PC-3 (cell line): ENCODE measurements around the gene CFAP54. TPM values are rescaled to one million over a fixed set of nuclear protein-coding genes. Genes with fewer than 3 reads are reported as not detected.

ENCODE experiments used
- ATAC-seq: fragments of 200-7000 bp; cut with Tn5 transposase; 2 replicates; pipeline ENCODE4 v1.9.1; 2020; ENCODE audit warnings: mild to moderate bottlenecking, moderate library complexity
- BruUV-seq: library from RNA; stranded (reverse); fragments of 400-500 nt; replicated peaks from 2 replicates; lab custom pipeline; 2021; lab: Mats Ljungman, UMichigan
- CTCF ChIA-PET: fragments of 300-600 bp; sonication (Branson Sonifier 250); formaldehyde crosslinking; loops from one replicate; lab custom pipeline; 2022; ENCODE audit warnings: antibody characterized with exemption; lab: Charles Lee
- POLR2A ChIA-PET: fragments of 300-600 bp; sonication (Branson Sonifier 250); formaldehyde crosslinking; loops from one replicate; lab custom pipeline; 2022; ENCODE audit warnings: antibody characterized with exemption; ENCODE audit not compliant: unreplicated experiment; lab: Charles Lee
- DNase-seq: peaks from one replicate; pipeline ENCODE4 v3.0.0-alpha.2; 2015
- H2AFZ ChIP-seq: fragments of 300-600 bp; sonication (generic); 2 replicates; pipeline ENCODE4 v1.6.0; 2016; ENCODE audit warnings: antibody characterized with exemption, low read length
- H3F3A ChIP-seq: fragments of 300-600 bp; sonication (generic); one replicate; pipeline ENCODE4 v1.6.0; 2017; ENCODE audit warnings: antibody characterized with exemption, low read length, control low read depth, mild to moderate bottlenecking; ENCODE audit not compliant: unreplicated experiment
- H3K27ac ChIP-seq: fragments of 300-600 bp; sonication (generic); 2 replicates; pipeline ENCODE4 v1.5.1; 2016; ENCODE audit warnings: mild to moderate bottlenecking, low read length
- H3K27me3 ChIP-seq: fragments of 300-600 bp; sonication (generic); 2 replicates; pipeline ENCODE4 v1.6.1; 2016; ENCODE audit warnings: low read length, mixed read lengths
- H3K36me3 ChIP-seq: fragments of 300-600 bp; sonication (generic); 2 replicates; pipeline ENCODE4 v1.6.1; 2016; ENCODE audit warnings: low read depth, mixed run types, low read length, mixed read lengths
- H3K4me1 ChIP-seq: fragments of 300-600 bp; sonication (generic); 2 replicates; pipeline ENCODE4 v1.5.1; 2016; ENCODE audit warnings: low read length; ENCODE audit not compliant: insufficient read depth
- H3K4me2 ChIP-seq: fragments of 300-600 bp; sonication (generic); 2 replicates; pipeline ENCODE4 v1.6.0; 2016; ENCODE audit warnings: low read length
- H3K4me3 ChIP-seq: fragments of 300-600 bp; sonication (generic); 2 replicates; pipeline ENCODE4 v1.5.1; 2016; ENCODE audit warnings: mild to moderate bottlenecking, low read length, mixed read lengths
- H3K79me2 ChIP-seq: fragments of 300-600 bp; sonication (generic); 2 replicates; pipeline ENCODE4 v1.6.1; 2017; ENCODE audit warnings: low read length, mixed read lengths
- H3K9ac ChIP-seq: fragments of 300-600 bp; sonication (generic); 2 replicates; pipeline ENCODE4 v1.6.0; 2016; ENCODE audit warnings: mild to moderate bottlenecking, low read length
- H3K9me2 ChIP-seq: fragments of 300-600 bp; sonication (generic); replicated peaks from 2 replicates; pipeline ENCODE4 v1.6.1; 2016; ENCODE audit warnings: mixed run types, low read length, mixed read lengths
- H3K9me3 ChIP-seq: fragments of 300-600 bp; sonication (generic); 2 replicates; pipeline ENCODE4 v1.6.1; 2016; ENCODE audit warnings: low read length, mixed read lengths
- H4K20me1 ChIP-seq: fragments of 300-600 bp; sonication (generic); 2 replicates; pipeline ENCODE4 v1.6.1; 2016; ENCODE audit warnings: low read length, mixed read lengths
- EZH2 ChIP-seq: fragments of 300-600 bp; sonication (generic); IDR thresholded peaks from one replicate; pipeline ENCODE4 v1.6.1; 2017; ENCODE audit warnings: antibody characterized with exemption, mild to moderate bottlenecking, low read length; ENCODE audit not compliant: unreplicated experiment
- EZH2phosphoT487 ChIP-seq: fragments of 300-600 bp; sonication (generic); IDR thresholded peaks from 2 replicates; pipeline ENCODE4 v1.6.1; 2018; ENCODE audit warnings: mild to moderate bottlenecking, antibody characterized with exemption, low read length, borderline replicate concordance
- intact Hi-C: fragments of 100-400 bp; cut with micrococcal nuclease; formaldehyde crosslinking; loops from 2 replicates; pipeline ENCODE4 v1.9.0; 2023
- total RNA-seq: library from RNA; depleted of rRNA; stranded (reverse); fragments of >200 nt; gene quantifications from 2 replicates; pipeline ENCODE4 v1.2.3, GENCODE V29; 2014
- TF ChIP-seq, protein P1 (sequence below): fragments of 300-600 bp; sonication (generic); conservative IDR thresholded peaks from 2 replicates; pipeline ENCODE4 v1.5.1; 2017; ENCODE audit warnings: antibody characterized with exemption, low read depth, mild to moderate bottlenecking, low read length

The CFAP54 gene
- total RNA-seq, 1 experiment from 2014 or later: 0.77 TPM

DNA sequence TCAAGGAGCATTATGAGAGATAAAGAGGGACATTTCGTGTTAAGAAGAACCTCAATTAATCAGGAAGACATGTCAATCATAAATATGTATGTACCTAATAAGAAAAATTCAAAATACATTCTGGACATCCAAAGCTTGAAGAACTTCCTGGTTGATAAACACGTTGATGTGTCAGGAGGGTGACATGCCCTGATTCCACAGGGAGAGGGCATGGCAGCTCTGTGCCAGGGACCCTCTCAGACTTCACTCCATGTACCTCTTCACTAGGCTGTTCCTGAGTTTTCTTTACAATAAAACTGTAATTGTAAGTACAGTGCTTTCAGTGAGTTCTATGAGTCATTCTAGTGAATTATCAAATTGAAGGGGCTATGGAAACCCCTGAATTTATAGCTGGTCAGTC lies 163.5 kb downstream of the CFAP54 start:
- ChIA-PET CTCF (no interaction called here), POLR2A (no interaction called here)
- H2AFZ ChIP-seq: no peak overlapping the region
- TF ChIP-seq EZH2 (no peak), EZH2phosphoT487 (no peak)
- TF ChIP-seq, protein P1, sequence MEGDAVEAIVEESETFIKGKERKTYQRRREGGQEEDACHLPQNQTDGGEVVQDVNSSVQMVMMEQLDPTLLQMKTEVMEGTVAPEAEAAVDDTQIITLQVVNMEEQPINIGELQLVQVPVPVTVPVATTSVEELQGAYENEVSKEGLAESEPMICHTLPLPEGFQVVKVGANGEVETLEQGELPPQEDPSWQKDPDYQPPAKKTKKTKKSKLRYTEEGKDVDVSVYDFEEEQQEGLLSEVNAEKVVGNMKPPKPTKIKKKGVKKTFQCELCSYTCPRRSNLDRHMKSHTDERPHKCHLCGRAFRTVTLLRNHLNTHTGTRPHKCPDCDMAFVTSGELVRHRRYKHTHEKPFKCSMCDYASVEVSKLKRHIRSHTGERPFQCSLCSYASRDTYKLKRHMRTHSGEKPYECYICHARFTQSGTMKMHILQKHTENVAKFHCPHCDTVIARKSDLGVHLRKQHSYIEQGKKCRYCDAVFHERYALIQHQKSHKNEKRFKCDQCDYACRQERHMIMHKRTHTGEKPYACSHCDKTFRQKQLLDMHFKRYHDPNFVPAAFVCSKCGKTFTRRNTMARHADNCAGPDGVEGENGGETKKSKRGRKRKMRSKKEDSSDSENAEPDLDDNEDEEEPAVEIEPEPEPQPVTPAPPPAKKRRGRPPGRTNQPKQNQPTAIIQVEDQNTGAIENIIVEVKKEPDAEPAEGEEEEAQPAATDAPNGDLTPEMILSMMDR: no peak
- no peaks in the 10 kb centered on the region for H3K9me3 ChIP-seq
- ATAC-seq (no peak), DNase-seq (no peak)
- no peaks in the 10 kb centered on the region for H3K9me2 ChIP-seq
- no peaks in the 10 kb centered on the region for H3K79me2 ChIP-seq
- no peak overlapping the region for H3K27ac ChIP-seq
- no peaks in the 10 kb centered on the region for H3K36me3 ChIP-seq
- no peak overlapping the region for H3K9ac ChIP-seq
- H3K4me3 ChIP-seq: no peak overlapping the region
- no peak overlapping the region for H3K4me2 ChIP-seq
- no TSS peak for BruUV-seq
- H4K20me1 ChIP-seq: no peaks in the 10 kb centered on the region
- H3K4me1 ChIP-seq: no peaks in the 10 kb centered on the region
- H3K27me3 ChIP-seq: peaks cover 8% of the 10 kb centered on the region
- H3F3A ChIP-seq: no peaks in the 10 kb centered on the region
- intact Hi-C loops: no loop called here

DNA sequence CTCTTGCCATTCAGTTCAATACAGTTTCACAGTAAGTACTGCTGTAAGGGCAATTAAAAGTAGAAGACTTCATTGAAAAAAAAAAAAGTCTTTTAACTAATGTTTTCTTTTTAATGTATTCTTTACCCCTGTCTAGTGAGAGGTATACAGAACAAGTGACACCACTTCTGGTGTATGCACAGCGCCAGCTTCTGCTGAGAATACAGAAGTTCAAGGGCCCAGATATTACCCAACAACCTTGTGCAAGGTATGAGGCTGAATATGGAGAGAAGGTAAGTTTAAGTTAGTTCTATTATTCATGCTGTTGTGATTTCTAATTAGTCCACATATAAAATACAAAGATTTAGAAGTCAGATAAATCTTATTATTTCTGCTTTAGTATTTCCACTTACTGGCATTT lies 168.7 kb downstream of the CFAP54 start:
- no peaks in the 10 kb centered on the region for H3K9me3 ChIP-seq
- POLR2A ChIA-PET: interaction anchor here (0.6 kb wide), 1 partner anchor 34 kb away, joined by 3 read pairs; no protein-coding TSS in a partner anchor
- intact Hi-C loops: no loop called here
- no peaks in the 10 kb centered on the region for H3K36me3 ChIP-seq
- CTCF ChIA-PET: no interaction called here
- H3K79me2 ChIP-seq: no peaks in the 10 kb centered on the region
- ATAC-seq: peak; percentile 77
- no peaks in the 10 kb centered on the region for H3K9me2 ChIP-seq
- no peaks in the 10 kb centered on the region for H3K4me1 ChIP-seq
- no peak overlapping the region for H3K4me3 ChIP-seq
- no peak overlapping the region for H3K9ac ChIP-seq
- no peak for DNase-seq
- no peak overlapping the region for H3K27ac ChIP-seq
- no peaks in the 10 kb centered on the region for H4K20me1 ChIP-seq
- H3K4me2 ChIP-seq: no peak overlapping the region
- no peaks in the 10 kb centered on the region for H3F3A ChIP-seq
- H2AFZ ChIP-seq: no peak overlapping the region
- H3K27me3 ChIP-seq: peaks cover 4% of the 10 kb centered on the region; the same call in 1 of the 2 replicates
- TF ChIP-seq EZH2: no peak
- TF ChIP-seq, protein P1: no peak; the same call in 1 of the 2 replicates
- TF ChIP-seq EZH2phosphoT487: no peak
- BruUV-seq: no TSS peak

DNA sequence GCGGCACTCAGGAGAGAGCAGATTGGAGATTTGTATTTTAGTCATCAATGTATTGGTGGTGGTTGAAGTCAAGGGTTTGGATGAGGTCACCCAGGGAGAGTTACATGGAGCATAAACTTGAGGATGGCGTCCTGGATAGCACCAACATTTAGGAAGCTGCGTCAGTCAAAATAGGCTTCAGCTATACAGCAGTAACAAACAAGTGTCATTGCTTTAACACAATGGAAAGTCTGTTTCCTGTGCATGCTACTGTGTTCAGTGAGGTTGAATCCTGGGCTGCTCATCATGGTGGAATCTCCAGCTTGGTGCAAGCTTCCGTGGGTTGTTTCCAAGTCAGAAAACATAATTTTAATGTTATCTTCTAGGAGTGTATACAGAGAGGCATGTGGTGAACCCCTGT lies 180.4 kb downstream of the CFAP54 start:
- CTCF ChIA-PET: no interaction called here
- Histone ChIP-seq H3K36me3 (no peaks in the 10 kb centered on the region), H3K4me3 (no peak overlapping the region)

More for the DNA sequence above, 180.4 kb downstream of the CFAP54 start:
- Histone ChIP-seq H3K9me3 (no peaks in the 10 kb centered on the region), H4K20me1 (no peaks in the 10 kb centered on the region), H3K27ac (no peak overlapping the region), H3K4me2 (no peak overlapping the region), H3K27me3 (no peaks in the 10 kb centered on the region), H3K9me2 (no peaks in the 10 kb centered on the region), H3K79me2 (no peaks in the 10 kb centered on the region), H2AFZ (no peak overlapping the region), H3F3A (no peaks in the 10 kb centered on the region), H3K4me1 (no peaks in the 10 kb centered on the region), H3K9ac (no peak overlapping the region)
- ATAC-seq (no peak), DNase-seq (no peak)
- TF ChIP-seq, protein P1: no peak
- no peak for TF ChIP-seq EZH2
- TF ChIP-seq EZH2phosphoT487: no peak
- POLR2A ChIA-PET: no interaction called here
- no TSS peak for BruUV-seq
- intact Hi-C loops: no loop called here
